Kidney (tissue), 14 donors: ENCODE results near the gene ANAPC2. TPM values are rescaled to one million over a fixed set of nuclear protein-coding genes. Genes with fewer than 3 reads are reported as not detected.

Experiments used
- DNase-seq, 5 donors: peaks; one replicate each; pipeline ENCODE4 v3.0.0-alpha.2; 2013 to 2020
- FAIRE-seq: peaks from 2 replicates; lab custom pipeline; 2012; peaks lifted over from hg19 to GRCh38; lab: Jason Lieb, UNC
- H3K27ac ChIP-seq, 2 donors: one replicate each; pipeline ENCODE4 v1.7.0; 2013; ENCODE audit warnings: low read depth in 2 of 2, low read length in 2 of 2, inconsistent platforms in 1 of 2
- H3K27me3 ChIP-seq: one replicate; pipeline ENCODE4 v1.7.1; 2013; ENCODE audit warnings: low read length, inconsistent platforms; ENCODE audit not compliant: control insufficient read depth, insufficient read depth
- H3K36me3 ChIP-seq, 3 donors: one replicate each; pipeline versions ENCODE4 v1.7.0 to v1.7.1; 2013; ENCODE audit warnings: low read length in 3 of 3, control low read depth in 1 of 3, inconsistent platforms in 1 of 3; ENCODE audit not compliant: insufficient read depth in 3 of 3, control insufficient read depth in 2 of 3
- H3K4me1 ChIP-seq, 3 donors: one replicate each; pipeline versions ENCODE4 v1.7.0 to v1.7.1; 2013; ENCODE audit warnings: low read length in 3 of 3, inconsistent platforms in 1 of 3, low read depth in 1 of 3; ENCODE audit not compliant: control insufficient read depth in 2 of 3, insufficient read depth in 2 of 3
- H3K4me3 ChIP-seq, 3 donors: one replicate each; pipeline versions ENCODE4 v1.7.0 to v1.8.1; 2013; ENCODE audit warnings: low read length in 3 of 3, control low read depth in 1 of 3, inconsistent platforms in 1 of 3
- H3K9ac ChIP-seq, 3 donors: one replicate each; pipeline versions ENCODE4 v1.7.0 to v1.7.1; 2013; ENCODE audit warnings: low read length in 3 of 3, control low read depth in 1 of 3, inconsistent platforms in 1 of 3
- H3K9me3 ChIP-seq, 3 donors: one replicate each; pipeline versions ENCODE4 v1.7.0 to v1.7.1; 2013; ENCODE audit warnings: low read length in 3 of 3, control low read depth in 1 of 3, inconsistent platforms in 1 of 3; ENCODE audit not compliant: control insufficient read depth in 2 of 3, insufficient read depth in 1 of 3
- intact Hi-C: fragments of 100-400 bp; cut with DNase I; formaldehyde crosslinking; loops from one replicate; pipeline ENCODE4 v1.11.1; 2022
- polyA plus RNA-seq: library from polyadenylated mRNA; stranded (reverse); fragments of 350-450 nt; fragmentation: Illumina TruSeq; extraction: RNeasy Lipid Tissue Mini Kit (QIAGEN cat#74804); gene quantifications from one replicate; pipeline ENCODE4 v1.2.3, GENCODE V29; 2014; ENCODE audit warnings: low read depth, low replicate concordance; ENCODE audit not compliant: insufficient read depth
- total RNA-seq: library from RNA; stranded (reverse); fragmentation: NEBNext Ultra II Directional; extraction: Animal tissue kit (Norgen Biotek cat#: 25700); gene quantifications from one replicate; pipeline ENCODE4 v1.2.1, GENCODE V29; 2021
- TF ChIP-seq, protein P1 (sequence below): IDR thresholded peaks from 3 replicates; pipeline ENCODE4 v1.5.1; 2012; ENCODE audit warnings: mild to moderate bottlenecking, moderate library complexity, borderline replicate concordance; ENCODE audit not compliant: insufficient read depth; ENCODE audit errors: extremely low read depth
- donor health status: control.
- donor health status: control.
- donor health status: control.
- donor health status: control.
- donor health status: control.
- donor health status: DM: yes; HTN: yes; CAD: no.
- donor health status: Normal renal cell carcinoma (clear cell type).

ANAPC2 gene
- total and polyA plus RNA-seq, 2 donors from 2014 or later = 19.9 to 57.2 TPM

DNA sequence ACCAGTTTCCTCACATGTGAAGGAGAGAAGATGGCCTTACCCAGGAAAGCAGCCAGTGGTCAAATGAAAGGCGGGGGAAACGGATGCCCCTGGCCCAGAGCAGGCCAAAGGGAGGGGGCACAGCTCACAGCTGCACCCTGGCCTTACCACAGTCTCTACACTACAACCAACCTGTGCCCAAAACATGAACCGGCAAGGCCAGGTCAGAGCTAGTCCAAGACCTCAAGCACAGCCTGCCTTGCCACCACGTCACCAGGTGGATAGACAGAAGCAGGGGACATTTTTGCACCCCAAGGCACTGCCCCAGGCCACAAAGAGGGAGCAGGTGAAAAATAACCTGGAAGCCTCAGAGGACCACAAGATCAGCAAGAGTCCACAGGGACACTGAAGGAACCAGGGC, 44.9 kb downstream of the ANAPC2 start:
- H3K9ac ChIP-seq = no peak overlapping the region
- no peaks in the 10 kb centered on the region for H3K4me1 ChIP-seq
- intact Hi-C loops = no loop called here
- no peaks in the 10 kb centered on the region for H3K9me3 ChIP-seq
- no peaks in the 10 kb centered on the region for H3K36me3 ChIP-seq
- H3K4me3 ChIP-seq = no peak overlapping the region
- no peak for FAIRE-seq
- H3K27me3 ChIP-seq = peaks cover 18% of the 10 kb centered on the region
- DNase-seq = no peak
- TF ChIP-seq, protein P1, sequence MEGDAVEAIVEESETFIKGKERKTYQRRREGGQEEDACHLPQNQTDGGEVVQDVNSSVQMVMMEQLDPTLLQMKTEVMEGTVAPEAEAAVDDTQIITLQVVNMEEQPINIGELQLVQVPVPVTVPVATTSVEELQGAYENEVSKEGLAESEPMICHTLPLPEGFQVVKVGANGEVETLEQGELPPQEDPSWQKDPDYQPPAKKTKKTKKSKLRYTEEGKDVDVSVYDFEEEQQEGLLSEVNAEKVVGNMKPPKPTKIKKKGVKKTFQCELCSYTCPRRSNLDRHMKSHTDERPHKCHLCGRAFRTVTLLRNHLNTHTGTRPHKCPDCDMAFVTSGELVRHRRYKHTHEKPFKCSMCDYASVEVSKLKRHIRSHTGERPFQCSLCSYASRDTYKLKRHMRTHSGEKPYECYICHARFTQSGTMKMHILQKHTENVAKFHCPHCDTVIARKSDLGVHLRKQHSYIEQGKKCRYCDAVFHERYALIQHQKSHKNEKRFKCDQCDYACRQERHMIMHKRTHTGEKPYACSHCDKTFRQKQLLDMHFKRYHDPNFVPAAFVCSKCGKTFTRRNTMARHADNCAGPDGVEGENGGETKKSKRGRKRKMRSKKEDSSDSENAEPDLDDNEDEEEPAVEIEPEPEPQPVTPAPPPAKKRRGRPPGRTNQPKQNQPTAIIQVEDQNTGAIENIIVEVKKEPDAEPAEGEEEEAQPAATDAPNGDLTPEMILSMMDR = no peak
- no peak overlapping the region for H3K27ac ChIP-seq

DNA sequence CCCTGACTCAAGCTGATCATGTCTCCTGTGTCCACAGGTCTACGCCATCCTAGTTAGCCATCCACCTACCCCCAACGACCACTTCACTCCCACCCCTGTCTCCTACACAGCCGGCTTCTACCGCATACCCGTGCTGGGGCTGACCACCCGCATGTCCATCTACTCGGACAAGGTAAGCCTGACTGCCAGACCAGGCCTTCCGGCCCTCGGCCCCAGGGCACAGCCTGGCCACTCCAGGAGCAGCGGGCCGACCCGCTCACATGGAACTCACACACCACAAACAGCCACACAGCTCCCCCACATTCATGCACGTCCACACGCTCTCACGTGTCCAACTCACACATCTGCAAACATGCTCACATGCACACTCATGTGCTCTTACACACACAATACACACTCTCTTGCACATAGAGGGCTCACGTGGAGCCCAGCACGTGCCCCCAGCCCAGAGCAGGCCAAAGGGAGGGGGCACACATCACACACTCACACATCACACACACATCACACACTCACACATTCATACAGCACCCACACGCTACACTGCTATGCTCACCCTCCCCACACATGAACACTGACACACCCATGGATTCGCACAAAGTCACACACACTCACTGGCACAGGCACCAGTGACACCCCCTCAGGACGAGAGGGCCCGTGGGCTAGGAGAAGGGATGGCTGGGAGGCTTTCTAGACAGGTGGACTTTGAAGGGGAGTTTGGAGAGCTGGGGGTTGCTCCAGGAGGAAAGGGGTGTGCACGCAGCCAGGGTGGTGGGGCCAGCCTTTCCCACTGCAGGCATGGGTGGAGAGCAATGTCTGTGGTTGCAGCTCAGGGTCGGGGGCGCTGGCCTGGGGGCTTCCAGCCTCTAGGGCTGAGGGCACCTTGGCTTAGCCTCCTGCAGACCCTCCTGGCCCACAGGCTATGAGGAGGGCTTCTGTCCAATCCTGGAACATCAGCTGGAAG, 46.1 kb downstream of the ANAPC2 start:
- FAIRE-seq (no peak), DNase-seq (no peak)
- peaks cover 24% of the 10 kb centered on the region for H3K27me3 ChIP-seq
- intact Hi-C loops = no loop called here
- no peak overlapping the region for H3K9ac ChIP-seq
- no peak overlapping the region for H3K4me3 ChIP-seq
- H3K36me3 ChIP-seq = no peaks in the 10 kb centered on the region
- H3K27ac ChIP-seq = no peak overlapping the region
- H3K4me1 ChIP-seq = no peaks in the 10 kb centered on the region
- H3K9me3 ChIP-seq = no peaks in the 10 kb centered on the region
- TF ChIP-seq, protein P1 = no peak

DNA sequence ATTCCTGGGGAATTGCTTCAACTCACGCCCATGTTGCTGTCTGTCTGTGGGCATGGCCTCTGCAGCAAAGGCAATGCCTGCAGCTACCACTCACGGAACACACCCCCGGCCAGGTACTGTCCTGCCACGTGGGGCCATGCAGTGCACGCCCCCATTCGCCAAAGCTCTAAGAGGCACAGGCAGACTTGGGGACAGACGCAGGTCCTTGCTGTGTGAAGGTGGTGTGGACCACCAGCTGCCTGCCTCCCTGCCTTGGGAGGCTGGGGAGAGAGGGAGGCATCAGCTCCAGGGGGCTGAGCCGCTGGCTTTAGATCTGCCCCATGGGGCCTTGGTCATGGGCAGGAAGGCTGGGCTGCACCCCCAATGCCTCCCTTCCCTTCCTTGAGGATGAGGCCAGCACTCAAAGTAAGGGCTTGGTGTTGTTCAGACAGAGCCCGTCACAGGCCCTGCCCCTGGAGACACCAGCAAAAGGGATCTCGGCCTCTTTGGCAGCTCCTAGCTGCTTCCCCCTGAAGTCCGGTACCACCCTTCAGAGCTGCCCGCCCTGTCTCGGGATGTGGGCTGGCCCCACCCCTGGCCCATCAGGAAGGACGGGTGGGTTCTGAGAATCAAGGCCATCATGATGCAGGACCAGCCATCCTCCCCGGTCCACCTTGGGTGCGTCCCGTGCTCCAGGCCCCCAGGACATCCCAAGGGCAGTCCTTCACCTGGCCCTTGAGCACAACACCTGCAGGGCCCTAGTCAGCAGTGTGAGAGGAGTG, 47.1 kb downstream of the ANAPC2 start:
- no peak overlapping the region for H3K4me3 ChIP-seq
- H3K27me3 ChIP-seq = peaks cover 23% of the 10 kb centered on the region
- FAIRE-seq (no peak), DNase-seq (no peak)
- no peak overlapping the region for H3K27ac ChIP-seq
- TF ChIP-seq, protein P1 = no peak
- no peaks in the 10 kb centered on the region for H3K9me3 ChIP-seq
- intact Hi-C loops = no loop called here
- H3K9ac ChIP-seq = no peak overlapping the region
- H3K4me1 ChIP-seq = no peaks in the 10 kb centered on the region
- no peaks in the 10 kb centered on the region for H3K36me3 ChIP-seq
